Skin of body (tissue), 2 donors: ENCODE results near the gene HMGB1. TPM values are rescaled to one million over a fixed set of nuclear protein-coding genes. Genes with fewer than 3 reads are reported as not detected.
A peak's percentile ranks its signal among the peaks of the same experiment; 100 is the strongest.

Experiments
- DNase-seq: peaks from one replicate; lab custom pipeline; 2025; lab: John Stamatoyannopoulos, UW
- total RNA-seq: library from RNA; depleted of rRNA; stranded (reverse); fragments of >200 nt; gene quantifications from one replicate; pipeline ENCODE4 v1.2.3, GENCODE V29; 2014

The HMGB1 gene
- total RNA-seq, result 289 TPM

GRCh38 chr13:30465593-30466357 is at the start of gene HMGB1:
HMGB1 (minus strand) TSS chr13:30465936; CDS start chr13:30463680, 2,256 bp downstream.
- peak; percentile 99 for DNase-seq

GRCh38 chr13:30510811-30511371 is 45.2 kb upstream of the HMGB1 start:
- DNase-seq, result no peak

- DNase-seq, result no peak
These were observed 44.4 kb upstream of the HMGB1 start for GRCh38 chr13:30510091-30510490.

GRCh38 chr13:30509254-30510050 is 43.7 kb upstream of the HMGB1 start:
- DNase-seq, result no peak

GRCh38 chr13:30504081-30504480 is 38.3 kb upstream of the HMGB1 start:
- DNase-seq, result no peak

GRCh38 chr13:30502237-30502636 is 36.5 kb upstream of the HMGB1 start:
- no peak for DNase-seq

- DNase-seq, result no peak
These were observed 33.6 kb upstream of the HMGB1 start for GRCh38 chr13:30499338-30499737.

GRCh38 chr13:30496147-30496546 is 30.4 kb upstream of the HMGB1 start:
- no peak for DNase-seq

GRCh38 chr13:30495746-30496145 is 30.0 kb upstream of the HMGB1 start:
- no peak for DNase-seq

- no peak for DNase-seq
These were observed 28.1 kb upstream of the HMGB1 start for GRCh38 chr13:30493658-30494381.

- DNase-seq, result no peak
These were observed 21.3 kb upstream of the HMGB1 start for GRCh38 chr13:30487075-30487470.

- DNase-seq, result peak; percentile 6
These were observed 20.7 kb upstream of the HMGB1 start for GRCh38 chr13:30486230-30487074.

GRCh38 chr13:30481241-30481760 is 15.6 kb upstream of the HMGB1 start:
- DNase-seq, result no peak

GRCh38 chr13:30480292-30480950 is 14.7 kb upstream of the HMGB1 start:
- DNase-seq, result no peak

- DNase-seq, result no peak
These were observed 14.1 kb upstream of the HMGB1 start for GRCh38 chr13:30479883-30480219.

- DNase-seq, result no peak
These were observed 13.6 kb upstream of the HMGB1 start for GRCh38 chr13:30479154-30479882.

GRCh38 chr13:30477346-30478195 is 11.8 kb upstream of the HMGB1 start:
- no peak for DNase-seq

- no peak for DNase-seq
These were observed 7.9 kb upstream of the HMGB1 start for GRCh38 chr13:30473675-30474074.
